ENCODE data around the gene CDH3. TPM values are rescaled to one million over a fixed set of nuclear protein-coding genes. Genes with fewer than 3 reads are reported as not detected.

CDH3 gene
- not detected for total RNA-seq

DNA sequence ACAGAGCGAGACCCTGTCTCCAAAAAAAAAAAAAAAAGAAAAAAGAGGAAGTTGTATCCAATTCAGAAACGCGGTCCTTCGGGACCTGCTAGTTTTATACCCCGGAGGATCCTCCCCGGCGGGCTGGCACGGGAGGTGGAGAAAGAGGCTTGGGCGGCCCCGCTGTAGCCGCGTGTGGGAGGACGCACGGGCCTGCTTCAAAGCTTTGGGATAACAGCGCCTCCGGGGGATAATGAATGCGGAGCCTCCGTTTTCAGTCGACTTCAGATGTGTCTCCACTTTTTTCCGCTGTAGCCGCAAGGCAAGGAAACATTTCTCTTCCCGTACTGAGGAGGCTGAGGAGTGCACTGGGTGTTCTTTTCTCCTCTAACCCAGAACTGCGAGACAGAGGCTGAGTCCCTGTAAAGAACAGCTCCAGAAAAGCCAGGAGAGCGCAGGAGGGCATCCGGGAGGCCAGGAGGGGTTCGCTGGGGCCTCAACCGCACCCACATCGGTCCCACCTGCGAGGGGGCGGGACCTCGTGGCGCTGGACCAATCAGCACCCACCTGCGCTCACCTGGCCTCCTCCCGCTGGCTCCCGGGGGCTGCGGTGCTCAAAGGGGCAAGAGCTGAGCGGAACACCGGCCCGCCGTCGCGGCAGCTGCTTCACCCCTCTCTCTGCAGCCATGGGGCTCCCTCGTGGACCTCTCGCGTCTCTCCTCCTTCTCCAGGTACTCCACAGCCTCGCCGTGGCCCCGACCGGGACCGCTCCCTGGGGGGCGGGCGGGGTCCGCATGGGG, at the start of gene CDH3:
Gene CDH3, plus strand, starts transcription at position 596 of the 779 bp plus-strand sequence. Its CDS starts 70 bp downstream, at position 666.
- TF ChIP-seq, protein P1, sequence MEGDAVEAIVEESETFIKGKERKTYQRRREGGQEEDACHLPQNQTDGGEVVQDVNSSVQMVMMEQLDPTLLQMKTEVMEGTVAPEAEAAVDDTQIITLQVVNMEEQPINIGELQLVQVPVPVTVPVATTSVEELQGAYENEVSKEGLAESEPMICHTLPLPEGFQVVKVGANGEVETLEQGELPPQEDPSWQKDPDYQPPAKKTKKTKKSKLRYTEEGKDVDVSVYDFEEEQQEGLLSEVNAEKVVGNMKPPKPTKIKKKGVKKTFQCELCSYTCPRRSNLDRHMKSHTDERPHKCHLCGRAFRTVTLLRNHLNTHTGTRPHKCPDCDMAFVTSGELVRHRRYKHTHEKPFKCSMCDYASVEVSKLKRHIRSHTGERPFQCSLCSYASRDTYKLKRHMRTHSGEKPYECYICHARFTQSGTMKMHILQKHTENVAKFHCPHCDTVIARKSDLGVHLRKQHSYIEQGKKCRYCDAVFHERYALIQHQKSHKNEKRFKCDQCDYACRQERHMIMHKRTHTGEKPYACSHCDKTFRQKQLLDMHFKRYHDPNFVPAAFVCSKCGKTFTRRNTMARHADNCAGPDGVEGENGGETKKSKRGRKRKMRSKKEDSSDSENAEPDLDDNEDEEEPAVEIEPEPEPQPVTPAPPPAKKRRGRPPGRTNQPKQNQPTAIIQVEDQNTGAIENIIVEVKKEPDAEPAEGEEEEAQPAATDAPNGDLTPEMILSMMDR (IDR thresholded peaks at IDR 0.05), result no peak
- Histone ChIP-seq H3K4me3 (peak within 1 kb of the TSS in 1 of 2 donors; percentile 16), H3K27ac (no peak within 1 kb of the TSS), H3K36me3 (no peaks in the 10 kb centered on the region), H3K4me1 (peaks cover 0 to 4% of the 10 kb centered on the region in 2 donors), H3K27me3 (peaks cover 10% of the 10 kb centered on the region), H3K9me3 (no peaks in the 10 kb centered on the region)
- no peak for DNase-seq (ENCODE audit: low spot score in 2 of 2)
- intact Hi-C loops (cut with DNase I), result no loop called here

DNA sequence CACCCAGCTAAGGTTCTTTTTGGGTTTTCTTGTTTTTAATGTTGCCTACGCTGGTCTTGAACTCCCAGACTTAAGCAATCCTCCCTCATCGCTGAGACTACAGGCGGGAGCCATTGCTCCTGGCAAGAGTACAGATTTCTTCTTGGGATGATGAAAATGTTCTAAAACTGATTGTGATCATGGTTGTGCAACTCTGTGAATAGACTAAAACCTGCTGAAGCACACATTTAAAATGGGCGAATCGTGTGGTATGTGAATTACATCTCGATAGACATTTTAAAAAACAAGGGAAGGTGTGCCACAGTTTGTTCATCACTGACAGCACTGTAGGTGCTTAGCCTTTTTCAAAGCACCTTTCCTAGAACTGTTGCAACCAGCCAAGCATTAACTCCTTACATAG, 48.8 kb upstream of the CDH3 start:
- H3K27me3 ChIP-seq, result no peaks in the 10 kb centered on the region
- intact Hi-C loops (cut with DNase I), result no loop called here
- no peak overlapping the region for H3K4me3 ChIP-seq

DNA sequence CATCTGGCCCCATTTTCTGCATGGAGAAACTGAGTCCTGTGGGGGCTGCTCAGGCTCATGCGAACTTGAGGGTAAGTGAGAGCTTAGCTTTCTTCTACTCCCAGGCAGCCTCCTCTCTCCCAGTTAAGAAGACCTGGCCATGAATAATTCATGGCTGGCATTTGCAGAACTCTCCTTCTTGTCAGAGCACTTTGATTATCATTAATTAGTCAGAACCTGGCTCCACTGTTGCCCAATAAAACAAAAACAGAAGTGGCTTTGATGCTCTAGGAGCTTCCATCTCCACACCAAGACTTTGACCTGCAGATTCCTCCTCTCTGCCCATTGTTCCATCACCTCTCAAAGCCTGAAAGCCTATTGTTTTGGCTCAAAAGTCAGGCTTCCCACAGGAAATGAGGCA, 45.5 kb upstream of the CDH3 start:
- no peak for DNase-seq (ENCODE audit: low spot score in 2 of 2)
- Histone ChIP-seq H3K36me3 (no peaks in the 10 kb centered on the region), H3K4me3 (no peak overlapping the region), H3K27ac (no peak overlapping the region), H3K4me1 (no peaks in the 10 kb centered on the region), H3K27me3 (no peaks in the 10 kb centered on the region), H3K9me3 (no peaks in the 10 kb centered on the region)
- intact Hi-C loops (cut with DNase I), result no loop called here
- TF ChIP-seq, protein P1 (IDR thresholded peaks at IDR 0.05), result no peak

More for the DNA sequence above, 48.8 kb upstream of the CDH3 start:
- no peak for DNase-seq (ENCODE audit: low spot score in 2 of 2)
- Histone ChIP-seq H3K4me1 (no peaks in the 10 kb centered on the region), H3K9me3 (peaks cover 0 to 5% of the 10 kb centered on the region in 2 donors), H3K27ac (no peak overlapping the region), H3K36me3 (no peaks in the 10 kb centered on the region)
- TF ChIP-seq, protein P1 (IDR thresholded peaks at IDR 0.05), result no peak

DNA sequence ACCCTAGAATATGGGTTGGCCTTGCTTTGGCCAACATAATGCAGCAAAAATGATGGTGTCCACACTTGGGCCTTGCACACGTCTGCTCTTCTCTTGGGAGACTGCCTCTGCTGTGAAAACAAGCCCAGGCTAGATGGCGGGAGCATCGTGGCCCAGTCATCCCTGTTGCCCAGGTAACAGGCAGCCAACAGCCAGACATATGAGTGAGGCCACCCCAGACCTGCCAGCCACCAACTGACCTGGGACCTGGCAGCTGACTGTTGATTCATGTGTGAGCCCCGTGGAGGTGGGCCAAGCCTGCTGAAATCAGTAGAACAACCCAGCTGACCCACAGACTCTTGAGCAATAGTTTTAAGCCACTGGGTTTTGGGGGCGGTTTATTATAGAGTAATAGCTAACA, 39.4 kb upstream of the CDH3 start:
- Histone ChIP-seq H3K4me3 (no peak overlapping the region), H3K27me3 (no peaks in the 10 kb centered on the region), H3K9me3 (peaks cover 0 to 5% of the 10 kb centered on the region in 2 donors), H3K36me3 (no peaks in the 10 kb centered on the region), H3K27ac (no peak overlapping the region), H3K4me1 (no peaks in the 10 kb centered on the region)
- TF ChIP-seq, protein P1 (IDR thresholded peaks at IDR 0.05), result no peak
- no peak for DNase-seq (ENCODE audit: low spot score in 2 of 2)
- intact Hi-C loops (cut with DNase I), result no loop called here

DNA sequence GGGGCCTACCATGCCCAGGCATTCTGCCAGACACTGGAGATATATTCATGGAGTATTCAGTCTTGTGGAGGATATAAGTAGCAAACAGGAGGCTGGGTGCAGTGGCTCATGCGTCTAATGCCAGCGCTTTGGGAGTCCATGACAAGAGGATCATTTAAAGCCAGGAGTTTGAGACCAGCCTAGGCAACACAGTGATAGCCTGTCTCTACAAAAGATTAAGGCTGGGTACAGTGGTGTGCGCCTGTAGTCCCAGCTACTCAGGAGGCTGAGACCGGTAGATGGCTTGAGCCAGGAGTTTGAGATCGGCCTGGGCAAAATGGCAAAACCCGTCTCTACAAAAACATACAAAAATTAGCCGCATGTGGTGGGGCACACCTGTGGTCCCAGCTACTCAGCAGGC, 37.7 kb upstream of the CDH3 start:
- no peak overlapping the region for H3K4me3 ChIP-seq
- H3K36me3 ChIP-seq, result no peaks in the 10 kb centered on the region
- H3K27me3 ChIP-seq, result no peaks in the 10 kb centered on the region
- TF ChIP-seq, protein P1 (IDR thresholded peaks at IDR 0.05), result no peak
- intact Hi-C loops (cut with DNase I), result no loop called here
- DNase-seq (ENCODE audit: low spot score in 2 of 2), result no peak
- no peaks in the 10 kb centered on the region for H3K4me1 ChIP-seq
- no peak overlapping the region for H3K27ac ChIP-seq
- peaks cover 0 to 5% of the 10 kb centered on the region in 2 donors for H3K9me3 ChIP-seq
